ENCODE results near the gene B3GLCT. TPM values are rescaled to one million over a fixed set of nuclear protein-coding genes. Genes with fewer than 3 reads are reported as not detected.
"Not testable (repeated sequence)": the region's sequence is repeated elsewhere in the genome, so short reads cannot be mapped to it uniquely, and the experiment has no call there.

The B3GLCT gene
- total RNA-seq, 1 donor from 2014 or later: 12.7 TPM

GRCh38 chr13:31334994-31335557 is 135.3 kb downstream of the B3GLCT start:
- Mint-ChIP-seq H3K36me3 (ENCODE audit: low read depth) (peaks cover 4% of the 10 kb centered on the region), H3K27me3 (ENCODE audit: low read depth) (no peaks in the 10 kb centered on the region), H3K9me3 (ENCODE audit: low read depth) (peaks cover 30% of the 10 kb centered on the region), H3K4me1 (ENCODE audit: low read depth) (no peaks in the 10 kb centered on the region), H3K27ac (ENCODE audit: unreplicated experiment) (no peak overlapping the region), H3K4me3 (ENCODE audit: unreplicated experiment) (no peak overlapping the region)
- DNase-seq (ENCODE audit: low spot score): no peak
- TF ChIP-seq CTCF (IDR thresholded peaks at IDR 0.05): no peak

- not testable (repeated sequence) for H3K27me3 Mint-ChIP-seq (ENCODE audit: low read depth); H3K4me3 Mint-ChIP-seq (ENCODE audit: unreplicated experiment); H3K4me1 Mint-ChIP-seq (ENCODE audit: low read depth); H3K36me3 Mint-ChIP-seq (ENCODE audit: low read depth); H3K27ac Mint-ChIP-seq (ENCODE audit: unreplicated experiment); DNase-seq (ENCODE audit: low spot score)
- H3K9me3 Mint-ChIP-seq (ENCODE audit: low read depth): peaks cover 42% of the 10 kb centered on the region
Observed at GRCh38 chr13:31339616-31340015, 139.8 kb downstream of the B3GLCT start.

GRCh38 chr13:31340848-31341247 is 141.1 kb downstream of the B3GLCT start:
- not testable (repeated sequence) for H3K4me1 Mint-ChIP-seq (ENCODE audit: low read depth); DNase-seq (ENCODE audit: low spot score); H3K27ac Mint-ChIP-seq (ENCODE audit: unreplicated experiment); H3K36me3 Mint-ChIP-seq (ENCODE audit: low read depth); H3K27me3 Mint-ChIP-seq (ENCODE audit: low read depth); H3K4me3 Mint-ChIP-seq (ENCODE audit: unreplicated experiment)
- peaks cover 35% of the 10 kb centered on the region for H3K9me3 Mint-ChIP-seq (ENCODE audit: low read depth)

- Mint-ChIP-seq H3K36me3 (ENCODE audit: low read depth) (no peaks in the 10 kb centered on the region), H3K27ac (ENCODE audit: unreplicated experiment) (no peak overlapping the region), H3K4me1 (ENCODE audit: low read depth) (peaks cover 3% of the 10 kb centered on the region), H3K4me3 (ENCODE audit: unreplicated experiment) (no peak overlapping the region), H3K9me3 (ENCODE audit: low read depth) (peaks cover 10% of the 10 kb centered on the region), H3K27me3 (ENCODE audit: low read depth) (peaks cover 12% of the 10 kb centered on the region)
- TF ChIP-seq CTCF (IDR thresholded peaks at IDR 0.05): no peak
- DNase-seq (ENCODE audit: low spot score): no peak
Observed at GRCh38 chr13:31346891-31347290, 147.1 kb downstream of the B3GLCT start.

GRCh38 chr13:31349156-31349555 is 149.4 kb downstream of the B3GLCT start:
- TF ChIP-seq CTCF (IDR thresholded peaks at IDR 0.05): no peak
- no peak overlapping the region for H3K4me3 Mint-ChIP-seq (ENCODE audit: unreplicated experiment)
- peaks cover 7% of the 10 kb centered on the region for H3K9me3 Mint-ChIP-seq (ENCODE audit: low read depth)
- DNase-seq (ENCODE audit: low spot score): no peak
- H3K36me3 Mint-ChIP-seq (ENCODE audit: low read depth): no peaks in the 10 kb centered on the region
- H3K4me1 Mint-ChIP-seq (ENCODE audit: low read depth): peaks cover 3% of the 10 kb centered on the region
- H3K27ac Mint-ChIP-seq (ENCODE audit: unreplicated experiment): no peak overlapping the region
- H3K27me3 Mint-ChIP-seq (ENCODE audit: low read depth): peaks cover 6% of the 10 kb centered on the region

- Mint-ChIP-seq H3K27ac (ENCODE audit: unreplicated experiment) (no peak overlapping the region), H3K4me3 (ENCODE audit: unreplicated experiment) (no peak overlapping the region), H3K36me3 (ENCODE audit: low read depth) (peaks cover 3% of the 10 kb centered on the region), H3K4me1 (ENCODE audit: low read depth) (peaks cover 3% of the 10 kb centered on the region), H3K27me3 (ENCODE audit: low read depth) (peaks cover 6% of the 10 kb centered on the region), H3K9me3 (ENCODE audit: low read depth) (peaks cover 16% of the 10 kb centered on the region)
- DNase-seq (ENCODE audit: low spot score): no peak
- no peak for TF ChIP-seq CTCF (IDR thresholded peaks at IDR 0.05)
Observed at GRCh38 chr13:31350560-31350959, 150.8 kb downstream of the B3GLCT start.

Measured in chondrocyte (in vitro differentiated cells).